Right lung (tissue), 5 donors: Measurements from ENCODE around the gene CELF5. TPM values are rescaled to one million over a fixed set of nuclear protein-coding genes. Genes with fewer than 3 reads are reported as not detected.
"Not testable (repeated sequence)": the region's sequence is repeated elsewhere in the genome, so short reads cannot be mapped to it uniquely, and the experiment has no call there.

Source experiments
- DNase-seq, 2 donors: peaks; one replicate each; pipeline ENCODE4 v3.0.0-alpha.2; 2013
- polyA plus RNA-seq, 5 donors: library from polyadenylated mRNA; unstranded; fragments of 120-200 nt; gene quantifications; one replicate each; pipeline versions ENCODE4 v1.2.1 to v1.2.3, GENCODE V29; 2013; ENCODE audit warnings: inconsistent platforms in 1 of 5, low replicate concordance in 1 of 5; ENCODE audit not compliant: insufficient read length in 5 of 5, insufficient read depth in 1 of 5

CELF5 gene
- polyA plus RNA-seq, 5 donors = 1.3 to 4.1 (median 2.3) TPM

- no peak for DNase-seq
Measured at GRCh38 chr19:3189702-3190469, 34.6 kb upstream of the CELF5 start.

GRCh38 chr19:3190470-3190770, 34.0 kb upstream of the CELF5 start:
- DNase-seq = no peak

- no peak for DNase-seq
Measured at GRCh38 chr19:3190921-3191805, 33.3 kb upstream of the CELF5 start.

GRCh38 chr19:3191806-3192104, 32.7 kb upstream of the CELF5 start:
- DNase-seq = not testable (repeated sequence)

GRCh38 chr19:3192228-3192635, 32.2 kb upstream of the CELF5 start:
- no peak for DNase-seq

GRCh38 chr19:3192684-3193083, 31.8 kb upstream of the CELF5 start:
- no peak for DNase-seq

GRCh38 chr19:3193256-3194105, 31.0 kb upstream of the CELF5 start:
- DNase-seq = no peak

- no peak for DNase-seq
Measured at GRCh38 chr19:3194106-3195087, 30.1 kb upstream of the CELF5 start.

GRCh38 chr19:3196064-3196932, 28.2 kb upstream of the CELF5 start:
- DNase-seq = no peak

- DNase-seq = no peak
Measured at GRCh38 chr19:3196933-3197205, 27.6 kb upstream of the CELF5 start.

GRCh38 chr19:3198901-3199700, 25.4 kb upstream of the CELF5 start:
- DNase-seq = no peak

GRCh38 chr19:3201072-3201700, 23.3 kb upstream of the CELF5 start:
- DNase-seq = no peak

- DNase-seq = no peak
Measured at GRCh38 chr19:3201911-3202310, 22.6 kb upstream of the CELF5 start.

GRCh38 chr19:3202346-3202745, 22.1 kb upstream of the CELF5 start:
- DNase-seq = no peak

- DNase-seq = not testable (repeated sequence)
Measured at GRCh38 chr19:3202895-3203294, 21.6 kb upstream of the CELF5 start.

- DNase-seq = no peak
Measured at GRCh38 chr19:3203805-3204645, 20.4 kb upstream of the CELF5 start.

- DNase-seq = no peak
Measured at GRCh38 chr19:3204646-3205275, 19.7 kb upstream of the CELF5 start.
